GM19099 (cell line): Measurements from ENCODE around the gene LAMC2.

Experiments
- POLR2A ChIP-seq: IDR thresholded peaks from 3 replicates; pipeline ENCODE4 v1.6.1; 2011; ENCODE audit warnings: low read depth; ENCODE audit not compliant: insufficient read length; ENCODE audit errors: extremely low read depth

LAMC2 gene

GRCh38 chr1:183185941-183186490 is at the start of gene LAMC2:
LAMC2 (plus strand) TSS chr1:183186264; CDS start chr1:183186353, 89 bp downstream.
- TF ChIP-seq POLR2A, result no peak

GRCh38 chr1:183137782-183138181 is 48.3 kb upstream of the LAMC2 start:
- no peak for TF ChIP-seq POLR2A

GRCh38 chr1:183138301-183138700 is 47.8 kb upstream of the LAMC2 start:
- TF ChIP-seq POLR2A, result no peak

- TF ChIP-seq POLR2A, result no peak
Measured at GRCh38 chr1:183139281-183139942, 46.7 kb upstream of the LAMC2 start.

GRCh38 chr1:183140633-183141032 is 45.4 kb upstream of the LAMC2 start:
- TF ChIP-seq POLR2A, result no peak

- no peak for TF ChIP-seq POLR2A
Measured at GRCh38 chr1:183142171-183142570, 43.9 kb upstream of the LAMC2 start.

GRCh38 chr1:183143576-183144315 is 42.3 kb upstream of the LAMC2 start:
- TF ChIP-seq POLR2A, result no peak

GRCh38 chr1:183144752-183145151 is 41.3 kb upstream of the LAMC2 start:
- TF ChIP-seq POLR2A, result no peak

- TF ChIP-seq POLR2A, result no peak
Measured at GRCh38 chr1:183147735-183148134, 38.3 kb upstream of the LAMC2 start.

GRCh38 chr1:183148599-183148998 is 37.5 kb upstream of the LAMC2 start:
- TF ChIP-seq POLR2A, result no peak

GRCh38 chr1:183149273-183149672 is 36.8 kb upstream of the LAMC2 start:
- TF ChIP-seq POLR2A, result no peak

GRCh38 chr1:183150445-183150844 is 35.6 kb upstream of the LAMC2 start:
- TF ChIP-seq POLR2A, result no peak

GRCh38 chr1:183152180-183152579 is 33.9 kb upstream of the LAMC2 start:
- TF ChIP-seq POLR2A, result no peak

GRCh38 chr1:183155939-183156338 is 30.1 kb upstream of the LAMC2 start:
- no peak for TF ChIP-seq POLR2A

- TF ChIP-seq POLR2A, result no peak
Measured at GRCh38 chr1:183159960-183160359, 26.1 kb upstream of the LAMC2 start.

- TF ChIP-seq POLR2A, result no peak
Measured at GRCh38 chr1:183161391-183161790, 24.7 kb upstream of the LAMC2 start.
